ENCODE data around the gene C6.

DNA sequence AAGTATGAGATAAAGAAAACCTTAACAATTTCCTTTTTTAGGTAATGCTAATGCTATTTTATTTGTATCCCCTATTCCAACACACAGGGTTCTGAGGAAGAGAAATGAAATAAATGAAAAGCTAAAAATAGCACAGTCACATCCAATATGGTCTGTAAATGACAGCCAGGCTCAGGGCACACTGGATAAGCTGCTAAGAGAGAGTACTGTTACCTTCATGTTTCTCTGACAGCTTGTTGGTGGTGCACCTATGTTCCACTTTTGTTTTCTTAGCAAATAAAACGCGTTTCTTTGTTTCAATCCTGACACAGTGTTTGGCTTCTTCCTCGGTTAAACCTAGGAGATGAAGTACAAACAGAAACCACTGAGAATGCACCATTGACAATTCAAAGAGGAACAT, 41.3 kb downstream of the C6 start:
- no peak for TF ChIP-seq POLR2A (IDR thresholded peaks at IDR 0.05)
- TF ChIP-seq, protein P1, sequence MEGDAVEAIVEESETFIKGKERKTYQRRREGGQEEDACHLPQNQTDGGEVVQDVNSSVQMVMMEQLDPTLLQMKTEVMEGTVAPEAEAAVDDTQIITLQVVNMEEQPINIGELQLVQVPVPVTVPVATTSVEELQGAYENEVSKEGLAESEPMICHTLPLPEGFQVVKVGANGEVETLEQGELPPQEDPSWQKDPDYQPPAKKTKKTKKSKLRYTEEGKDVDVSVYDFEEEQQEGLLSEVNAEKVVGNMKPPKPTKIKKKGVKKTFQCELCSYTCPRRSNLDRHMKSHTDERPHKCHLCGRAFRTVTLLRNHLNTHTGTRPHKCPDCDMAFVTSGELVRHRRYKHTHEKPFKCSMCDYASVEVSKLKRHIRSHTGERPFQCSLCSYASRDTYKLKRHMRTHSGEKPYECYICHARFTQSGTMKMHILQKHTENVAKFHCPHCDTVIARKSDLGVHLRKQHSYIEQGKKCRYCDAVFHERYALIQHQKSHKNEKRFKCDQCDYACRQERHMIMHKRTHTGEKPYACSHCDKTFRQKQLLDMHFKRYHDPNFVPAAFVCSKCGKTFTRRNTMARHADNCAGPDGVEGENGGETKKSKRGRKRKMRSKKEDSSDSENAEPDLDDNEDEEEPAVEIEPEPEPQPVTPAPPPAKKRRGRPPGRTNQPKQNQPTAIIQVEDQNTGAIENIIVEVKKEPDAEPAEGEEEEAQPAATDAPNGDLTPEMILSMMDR (IDR thresholded peaks at IDR 0.05): no peak
- TF ChIP-seq POLR2AphosphoS5 (IDR thresholded peaks at IDR 0.05): no peak

All from sigmoid colon (tissue), 4 donors.